GM12865 (cell line): ENCODE data around the gene ATF1.
"Not testable (repeated sequence)": the region's sequence is repeated elsewhere in the genome, so short reads cannot be mapped to it uniquely, and the experiment has no call there.

Source experiments
- DNase-seq: peaks from one replicate; pipeline ENCODE4 v3.0.0; 2010; ENCODE audit warnings: low read depth
- H3K4me3 ChIP-seq: 2 replicates; pipeline ENCODE4 v1.5.1; 2011; ENCODE audit warnings: mild to moderate bottlenecking, low read depth, low read length, control low read depth
- TF ChIP-seq, protein P1 (sequence below): IDR thresholded peaks from 2 replicates; pipeline ENCODE4 v1.5.1; 2011; ENCODE audit warnings: low read length, control low read depth, low read depth, inconsistent platforms; ENCODE audit not compliant: insufficient read depth; ENCODE audit errors: missing control alignments

Gene ATF1

DNA sequence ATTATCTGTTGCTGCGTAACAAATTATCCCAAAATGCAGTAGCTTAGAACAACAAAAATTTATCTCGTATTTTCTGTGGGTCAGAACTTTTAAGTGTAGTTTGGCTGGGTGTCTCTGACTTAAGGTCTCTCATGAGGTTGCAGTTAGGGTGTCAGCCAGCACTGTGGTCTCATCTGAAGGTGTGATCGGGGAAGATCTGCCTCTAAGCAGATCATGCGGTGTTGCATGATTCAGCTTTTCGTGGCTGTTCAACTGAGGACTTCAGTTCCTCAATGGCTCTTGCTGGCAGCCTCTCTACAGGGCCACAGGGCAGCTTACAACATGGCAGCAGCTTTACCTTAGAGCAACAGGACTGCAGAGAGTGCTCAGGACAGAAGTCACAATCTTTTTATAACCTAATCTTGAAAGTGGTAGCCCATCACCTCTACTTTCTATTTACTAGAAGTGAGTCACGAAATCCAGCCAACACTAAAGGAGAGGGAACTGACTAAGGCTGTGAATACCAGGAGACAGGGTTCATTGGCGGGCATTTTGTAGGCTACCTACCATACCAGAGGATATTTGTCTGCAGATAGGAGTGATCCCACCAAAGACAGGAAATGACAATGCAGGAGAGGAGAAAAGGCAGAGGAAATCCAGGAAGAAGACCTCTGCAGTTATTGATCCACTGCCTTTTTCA lies 77.0 kb downstream of the ATF1 start:
- no peak overlapping the region for H3K4me3 ChIP-seq
- DNase-seq: no peak
- TF ChIP-seq, protein P1, sequence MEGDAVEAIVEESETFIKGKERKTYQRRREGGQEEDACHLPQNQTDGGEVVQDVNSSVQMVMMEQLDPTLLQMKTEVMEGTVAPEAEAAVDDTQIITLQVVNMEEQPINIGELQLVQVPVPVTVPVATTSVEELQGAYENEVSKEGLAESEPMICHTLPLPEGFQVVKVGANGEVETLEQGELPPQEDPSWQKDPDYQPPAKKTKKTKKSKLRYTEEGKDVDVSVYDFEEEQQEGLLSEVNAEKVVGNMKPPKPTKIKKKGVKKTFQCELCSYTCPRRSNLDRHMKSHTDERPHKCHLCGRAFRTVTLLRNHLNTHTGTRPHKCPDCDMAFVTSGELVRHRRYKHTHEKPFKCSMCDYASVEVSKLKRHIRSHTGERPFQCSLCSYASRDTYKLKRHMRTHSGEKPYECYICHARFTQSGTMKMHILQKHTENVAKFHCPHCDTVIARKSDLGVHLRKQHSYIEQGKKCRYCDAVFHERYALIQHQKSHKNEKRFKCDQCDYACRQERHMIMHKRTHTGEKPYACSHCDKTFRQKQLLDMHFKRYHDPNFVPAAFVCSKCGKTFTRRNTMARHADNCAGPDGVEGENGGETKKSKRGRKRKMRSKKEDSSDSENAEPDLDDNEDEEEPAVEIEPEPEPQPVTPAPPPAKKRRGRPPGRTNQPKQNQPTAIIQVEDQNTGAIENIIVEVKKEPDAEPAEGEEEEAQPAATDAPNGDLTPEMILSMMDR: no peak

DNA sequence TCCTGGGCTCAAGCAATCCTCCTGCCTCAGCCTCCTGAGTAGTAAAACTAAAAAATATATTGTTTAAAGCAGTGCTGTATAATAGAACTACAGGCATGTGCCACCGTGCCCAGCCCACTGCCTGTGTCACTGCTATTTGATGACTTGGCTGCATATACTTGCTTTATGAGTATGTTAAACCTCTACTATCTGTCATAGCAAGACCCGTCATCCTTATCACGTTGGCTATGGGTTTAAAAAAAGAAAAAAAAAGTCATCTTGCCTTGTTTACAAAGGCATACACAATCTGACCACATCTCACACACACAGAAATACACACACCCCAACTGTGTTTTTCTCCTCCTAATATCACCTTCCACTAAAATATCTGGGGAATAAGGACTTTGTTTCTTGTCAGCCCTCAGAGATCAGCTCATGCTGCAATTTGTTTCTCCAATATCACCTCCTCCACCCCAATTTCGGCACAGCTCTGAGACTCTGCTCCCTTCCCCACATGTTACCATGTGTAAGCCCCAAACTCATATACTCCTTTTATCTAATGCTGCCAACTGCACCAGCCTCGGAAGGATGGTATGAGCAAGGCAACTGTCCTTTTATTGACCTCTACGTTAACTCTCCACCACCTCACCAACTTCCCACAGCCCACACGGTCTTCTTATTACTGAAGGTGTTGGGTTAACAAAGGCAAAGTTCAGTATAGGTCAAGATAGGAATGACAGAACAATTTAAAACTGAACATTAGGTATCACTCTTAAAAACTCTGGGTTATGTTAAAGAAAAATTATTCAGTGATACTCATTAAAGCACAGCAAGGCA lies 78.0 kb downstream of the ATF1 start:
- H3K4me3 ChIP-seq: no peak overlapping the region
- TF ChIP-seq, protein P1: no peak
- DNase-seq: no peak

DNA sequence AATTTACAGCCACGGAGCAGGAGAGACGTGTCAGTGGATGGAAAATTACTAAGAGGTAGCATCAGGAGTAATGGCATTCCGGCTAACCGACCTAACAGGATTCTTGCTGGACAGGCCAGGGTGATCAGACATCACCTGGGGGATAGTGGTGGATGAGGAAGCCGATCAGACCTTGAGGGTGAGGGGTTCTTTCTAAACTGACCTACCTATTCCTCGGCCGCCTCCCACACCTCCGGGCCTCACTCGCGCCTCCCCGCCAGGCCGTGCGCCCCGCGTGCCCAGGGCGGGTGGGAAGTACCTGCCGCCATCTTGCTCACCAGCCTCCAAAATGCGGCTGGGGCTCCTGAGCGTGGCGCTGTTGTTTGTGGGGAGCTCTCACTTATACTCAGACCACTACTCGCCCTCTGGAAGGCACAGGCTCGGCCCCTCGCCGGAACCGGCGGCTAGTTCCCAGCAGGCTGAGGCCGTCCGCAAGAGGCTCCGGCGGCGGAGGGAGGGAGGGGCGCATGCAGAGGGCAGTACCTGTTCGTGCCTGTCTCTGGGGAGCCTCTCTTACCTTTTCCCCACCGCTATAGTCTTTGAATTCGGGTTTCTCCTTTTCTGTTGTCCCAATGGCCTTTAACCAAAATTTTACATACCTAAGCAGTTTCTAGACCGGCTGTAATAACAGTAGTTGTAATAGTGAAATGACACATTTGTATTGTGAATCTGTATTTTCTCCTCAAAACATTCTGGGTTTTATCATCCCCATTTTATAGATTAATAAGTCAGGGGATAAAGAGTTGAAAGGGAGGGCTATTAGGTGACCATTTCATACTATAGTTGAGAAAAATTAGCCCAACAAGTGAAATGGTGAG lies 79.0 kb downstream of the ATF1 start, which contains the start of gene TMPRSS12:
Gene TMPRSS12, plus strand, starts transcription at position 290 of the 857 bp plus-strand sequence. Its CDS starts 39 bp downstream, at position 329.
- H3K4me3 ChIP-seq: no peak within 1 kb of the TSS
- TF ChIP-seq, protein P1: no peak
- DNase-seq: no peak

DNA sequence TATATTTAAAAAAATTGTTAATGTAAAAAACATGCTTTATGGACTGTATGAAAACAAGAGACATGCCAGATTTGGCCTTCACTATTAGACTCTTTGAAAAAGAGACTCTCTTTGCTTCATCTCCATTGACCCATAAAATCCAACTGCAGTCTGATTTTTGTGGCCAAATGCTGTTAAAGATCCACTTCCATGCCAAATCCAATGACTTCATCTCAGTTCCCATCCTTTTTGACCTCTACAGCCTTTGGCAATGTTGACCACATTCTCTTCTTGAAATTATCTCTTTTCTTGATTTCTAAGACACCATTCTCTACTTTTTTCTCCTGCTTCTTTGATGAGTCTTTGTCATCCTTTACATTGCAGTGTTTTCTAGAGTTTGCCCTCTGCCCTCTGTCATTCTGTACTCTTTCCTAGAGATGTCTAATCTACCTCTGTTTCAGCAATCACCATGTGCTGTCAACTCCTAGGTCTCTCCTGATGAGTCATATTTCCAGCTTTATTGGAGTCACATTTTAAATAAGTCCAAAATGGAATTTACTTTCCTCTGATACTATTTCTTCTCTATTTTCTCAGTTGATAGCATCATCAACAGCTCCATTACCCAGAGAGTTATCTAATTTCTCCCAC lies 81.2 kb downstream of the ATF1 start:
- DNase-seq: no peak
- TF ChIP-seq, protein P1: no peak
- H3K4me3 ChIP-seq: no peak overlapping the region

DNA sequence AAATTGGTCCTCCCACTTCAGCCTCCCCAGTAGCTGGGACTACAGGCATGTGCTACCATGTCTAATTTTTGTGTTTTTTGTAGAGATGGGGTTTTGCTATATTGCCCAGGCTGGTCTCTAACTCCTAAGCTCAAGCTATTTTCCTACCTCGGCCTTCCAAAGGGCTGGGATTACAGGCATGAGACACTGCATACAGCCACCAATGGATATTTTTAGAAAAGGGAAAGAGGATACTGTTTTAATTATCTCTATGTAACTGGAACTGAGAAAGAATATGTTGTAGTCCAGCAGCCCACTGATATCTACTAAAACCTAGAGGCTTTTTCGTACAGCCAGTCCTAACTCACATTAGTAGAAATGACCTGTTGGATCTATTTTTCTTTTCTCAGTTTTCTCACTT lies 85.1 kb downstream of the ATF1 start:
- H3K4me3 ChIP-seq: no peak overlapping the region
- no peak for DNase-seq
- TF ChIP-seq, protein P1: no peak

DNA sequence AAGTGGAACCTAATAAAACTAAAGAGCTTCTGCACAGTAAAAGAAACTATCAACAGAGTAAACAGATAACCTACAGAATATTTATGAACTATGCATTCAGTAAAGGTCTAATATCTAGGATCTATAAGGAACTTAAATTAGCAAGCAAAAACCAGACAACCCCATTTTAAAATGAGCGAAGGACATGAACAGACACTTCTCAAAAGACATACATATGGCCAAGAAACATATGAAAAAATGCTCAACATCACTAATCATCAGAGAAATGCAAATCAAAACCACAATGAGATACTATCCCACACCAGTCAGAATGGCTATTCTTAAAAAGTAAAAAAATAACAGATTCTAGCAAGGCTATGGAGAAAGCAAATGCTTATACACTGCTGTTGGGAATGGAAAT lies 91.3 kb downstream of the ATF1 start:
- H3K4me3 ChIP-seq, DNase-seq: not testable (repeated sequence)

DNA sequence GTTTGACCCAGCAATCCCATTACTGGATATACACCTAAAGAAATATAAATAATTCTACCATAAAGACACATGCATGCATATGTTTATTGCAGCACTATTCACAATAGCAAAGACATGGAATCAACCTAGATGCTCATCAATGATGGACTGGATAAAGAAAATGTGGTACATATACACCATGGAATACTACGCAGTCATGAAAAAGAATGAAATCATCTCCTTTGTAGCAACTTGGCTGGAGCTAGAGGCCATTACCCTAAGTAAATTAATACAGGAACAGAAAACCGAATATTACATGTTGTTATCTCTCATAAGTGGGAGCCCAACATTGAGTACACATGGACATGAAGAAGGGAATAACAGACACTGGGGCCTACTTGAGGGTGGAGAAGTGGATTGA lies 91.8 kb downstream of the ATF1 start:
- H3K4me3 ChIP-seq, DNase-seq: not testable (repeated sequence)
